Keratinocyte (primary cell): ENCODE data around the gene SLC25A34. TPM values are rescaled to one million over a fixed set of nuclear protein-coding genes. Genes with fewer than 3 reads are reported as not detected.

ENCODE experiments used
- DNase-seq: peaks from one replicate; pipeline ENCODE4 v3.0.0-alpha.2; 2011; ENCODE audit warnings: low read depth, missing footprints, low spot score
- FAIRE-seq: peaks from 2 replicates; lab custom pipeline; 2011; peaks lifted over from hg19 to GRCh38; lab: Jason Lieb, UNC
- H2AFZ ChIP-seq: 2 replicates; pipeline ENCODE4 v1.6.0; 2012; ENCODE audit warnings: low read length, control low read depth, inconsistent platforms; ENCODE audit not compliant: control insufficient read depth
- H3K27ac ChIP-seq: 2 replicates; pipeline ENCODE4 v1.5.1; 2011; ENCODE audit warnings: low read length; ENCODE audit not compliant: control insufficient read depth, insufficient read depth
- H3K27me3 ChIP-seq: 3 replicates; pipeline ENCODE4 v1.6.0; 2011; ENCODE audit warnings: low read length; ENCODE audit not compliant: control insufficient read depth, insufficient read depth; ENCODE audit errors: extremely low read depth
- H3K36me3 ChIP-seq, 2 experiments: 2 replicates in 1 of 2; 3 replicates in 1 of 2; pipeline ENCODE4 v1.5.1; 2011; ENCODE audit warnings: low read length in 2 of 2, mild to moderate bottlenecking in 1 of 2; ENCODE audit not compliant: control insufficient read depth in 2 of 2, insufficient read depth in 2 of 2; ENCODE audit errors: extremely low read depth in 1 of 2
- H3K4me1 ChIP-seq: 3 replicates; pipeline ENCODE4 v1.5.1; 2011; ENCODE audit warnings: low read length; ENCODE audit not compliant: control insufficient read depth, insufficient read depth; ENCODE audit errors: extremely low read depth
- H3K4me2 ChIP-seq: 3 replicates; pipeline ENCODE4 v1.6.0; 2011; ENCODE audit warnings: low read depth, low read length; ENCODE audit not compliant: control insufficient read depth, insufficient read depth; ENCODE audit errors: extremely low read depth
- H3K4me3 ChIP-seq, 3 experiments: fragments of 200-600 bp in 1 of 3; sonication (generic) in 1 of 3; 2 replicates in 2 of 3; 3 replicates in 1 of 3; pipeline ENCODE4 v1.5.1; 2011 to 2016; ENCODE audit warnings: low read length in 3 of 3, mild to moderate bottlenecking in 3 of 3, control low read depth in 2 of 3, inconsistent platforms in 1 of 3, low read depth in 1 of 3, mixed read lengths in 1 of 3, mixed run types in 1 of 3, moderate library complexity in 1 of 3; ENCODE audit not compliant: control insufficient read depth in 2 of 3, insufficient read depth in 2 of 3; ENCODE audit errors: extremely low read depth in 1 of 3
- H3K79me2 ChIP-seq: 2 replicates; pipeline ENCODE4 v1.6.0; 2012; ENCODE audit warnings: low read length; ENCODE audit not compliant: control insufficient read depth, insufficient read depth
- H3K9ac ChIP-seq: 3 replicates; pipeline ENCODE4 v1.6.0; 2011; ENCODE audit warnings: low read length; ENCODE audit not compliant: control insufficient read depth, insufficient read depth; ENCODE audit errors: extremely low read depth
- H3K9me1 ChIP-seq: 3 replicates; pipeline ENCODE4 v1.6.0; 2011; ENCODE audit warnings: low read length; ENCODE audit not compliant: control insufficient read depth, insufficient read depth; ENCODE audit errors: extremely low read depth
- H3K9me3 ChIP-seq: 2 replicates; pipeline ENCODE4 v1.5.1; 2012; ENCODE audit warnings: low read depth, low read length; ENCODE audit not compliant: control insufficient read depth
- H4K20me1 ChIP-seq: 3 replicates; pipeline ENCODE4 v1.6.0; 2011; ENCODE audit warnings: low read length; ENCODE audit not compliant: control insufficient read depth, insufficient read depth; ENCODE audit errors: extremely low read depth
- EZH2 ChIP-seq: IDR thresholded peaks from one replicate; pipeline ENCODE4 v1.6.1; 2012; ENCODE audit warnings: inconsistent platforms, mild to moderate bottlenecking, low read length, moderate library complexity
- dilution Hi-C: fragments of 300-500 bp; cut with MboI; formaldehyde crosslinking; loops from one replicate; pipeline ENCODE4 v1.7.0; 2020; ENCODE audit warnings: low sequenced_read_pairs; ENCODE audit not compliant: extremely low pct_ligation_motif_present
- polyA plus RNA-seq, 5 experiments: library from polyadenylated mRNA; depleted of rRNA in 3 of 5; stranded (reverse) in 3 of 5; stranded (forward) in 1 of 5; unstranded in 1 of 5; fragments of >200 nt; gene quantifications; 1 replicate in 1 of 5; 2 replicates in 3 of 5; 3 replicates in 1 of 5; pipeline versions ENCODE4 v1.2.1 to v1.2.3, GENCODE V29; 2011 to 2012; ENCODE audit warnings: missing spikeins in 2 of 5, low read depth in 1 of 5, low replicate concordance in 1 of 5
- TF ChIP-seq, protein P1 (sequence below), 3 experiments: IDR thresholded peaks in 1 of 3; conservative IDR thresholded peaks in 1 of 3; optimal IDR thresholded peaks in 1 of 3; 2 replicates in 2 of 3; 3 replicates in 1 of 3; pipeline versions ENCODE3 to v1.5.1; 2011; ENCODE audit warnings: low read length in 3 of 3, mild to moderate bottlenecking in 3 of 3, moderate library complexity in 2 of 3, control low read depth in 1 of 3, inconsistent platforms in 1 of 3; ENCODE audit not compliant: insufficient read depth in 2 of 3; ENCODE audit errors: extremely low read depth in 1 of 3

The SLC25A34 gene
- polyA plus RNA-seq, 1 donor (not counting 4 experiments of a cell fraction or from before 2014, with no cell fraction given), result 0.46 TPM

DNA sequence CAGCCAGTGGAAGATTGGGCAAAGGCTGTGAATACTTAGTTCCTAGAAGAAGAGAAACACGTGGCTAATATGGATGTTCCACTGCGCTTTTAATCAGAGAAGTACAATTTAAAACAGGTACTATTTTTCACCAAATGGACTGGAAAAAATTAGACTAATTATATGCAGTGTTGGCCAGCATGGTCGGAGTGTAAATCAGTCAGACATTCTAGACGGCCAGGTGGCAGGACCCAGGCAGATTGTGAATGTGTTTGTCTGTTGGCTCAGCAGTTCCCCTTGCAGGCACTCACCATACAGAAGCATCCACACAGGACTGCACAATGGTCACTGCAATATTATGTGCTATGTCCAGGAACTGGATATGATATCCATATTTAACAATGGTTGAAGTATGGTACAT is 23.9 kb upstream of the SLC25A34 start:
- FAIRE-seq (no peak), DNase-seq (no peak)
- TF ChIP-seq EZH2, result no peak
- TF ChIP-seq, protein P1, sequence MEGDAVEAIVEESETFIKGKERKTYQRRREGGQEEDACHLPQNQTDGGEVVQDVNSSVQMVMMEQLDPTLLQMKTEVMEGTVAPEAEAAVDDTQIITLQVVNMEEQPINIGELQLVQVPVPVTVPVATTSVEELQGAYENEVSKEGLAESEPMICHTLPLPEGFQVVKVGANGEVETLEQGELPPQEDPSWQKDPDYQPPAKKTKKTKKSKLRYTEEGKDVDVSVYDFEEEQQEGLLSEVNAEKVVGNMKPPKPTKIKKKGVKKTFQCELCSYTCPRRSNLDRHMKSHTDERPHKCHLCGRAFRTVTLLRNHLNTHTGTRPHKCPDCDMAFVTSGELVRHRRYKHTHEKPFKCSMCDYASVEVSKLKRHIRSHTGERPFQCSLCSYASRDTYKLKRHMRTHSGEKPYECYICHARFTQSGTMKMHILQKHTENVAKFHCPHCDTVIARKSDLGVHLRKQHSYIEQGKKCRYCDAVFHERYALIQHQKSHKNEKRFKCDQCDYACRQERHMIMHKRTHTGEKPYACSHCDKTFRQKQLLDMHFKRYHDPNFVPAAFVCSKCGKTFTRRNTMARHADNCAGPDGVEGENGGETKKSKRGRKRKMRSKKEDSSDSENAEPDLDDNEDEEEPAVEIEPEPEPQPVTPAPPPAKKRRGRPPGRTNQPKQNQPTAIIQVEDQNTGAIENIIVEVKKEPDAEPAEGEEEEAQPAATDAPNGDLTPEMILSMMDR (optimal IDR thresholded peaks at IDR 0.05 in 1 of 3, IDR thresholded peaks at IDR 0.05 in 1 of 3, conservative IDR thresholded peaks at IDR 0.05 in 1 of 3; ENCODE audit: extremely low read depth in 1 of 3, insufficient read depth in 2 of 3, low read length in 3 of 3), result no peak
- no peaks in the 10 kb centered on the region for H3K9me3 ChIP-seq
- dilution Hi-C loops, result no loop called here
- H3K4me1 ChIP-seq, result no peaks in the 10 kb centered on the region
- no peak overlapping the region for H3K4me2 ChIP-seq
- H3K9ac ChIP-seq, result no peak overlapping the region
- H3K79me2 ChIP-seq, result peaks cover 47% of the 10 kb centered on the region
- peaks cover 2% of the 10 kb centered on the region for H3K9me1 ChIP-seq
- no peak overlapping the region for H2AFZ ChIP-seq
- H4K20me1 ChIP-seq, result no peaks in the 10 kb centered on the region
- H3K4me3 ChIP-seq, result no peak overlapping the region
- H3K27me3 ChIP-seq, result no peaks in the 10 kb centered on the region
- H3K27ac ChIP-seq, result no peak overlapping the region
- peaks cover 17 to 19% of the 10 kb centered on the region in 2 experiments for H3K36me3 ChIP-seq

GRCh38 chr1:15714406-15715136 is 21.5 kb upstream of the SLC25A34 start:
- Histone ChIP-seq H3K36me3 (peaks cover 21 to 29% of the 10 kb centered on the region in 2 experiments), H3K4me1 (no peaks in the 10 kb centered on the region), H3K27ac (no peak overlapping the region), H3K27me3 (no peaks in the 10 kb centered on the region), H3K4me2 (no peak overlapping the region), H2AFZ (no peak overlapping the region), H3K9me3 (no peaks in the 10 kb centered on the region), H4K20me1 (no peaks in the 10 kb centered on the region), H3K9me1 (peaks cover 2% of the 10 kb centered on the region), H3K4me3 (no peak overlapping the region), H3K79me2 (peaks cover 28% of the 10 kb centered on the region), H3K9ac (no peak overlapping the region)
- DNase-seq, result no peak
- FAIRE-seq, result no peak
- dilution Hi-C loops, result no loop called here
- TF ChIP-seq EZH2, result no peak
- TF ChIP-seq, protein P1 (optimal IDR thresholded peaks at IDR 0.05 in 1 of 3, IDR thresholded peaks at IDR 0.05 in 1 of 3, conservative IDR thresholded peaks at IDR 0.05 in 1 of 3; ENCODE audit: extremely low read depth in 1 of 3, insufficient read depth in 2 of 3, low read length in 3 of 3), result no peak
